Spleen (tissue), 11 donors: Measurements from ENCODE around the gene DSC1. TPM values are rescaled to one million over a fixed set of nuclear protein-coding genes. Genes with fewer than 3 reads are reported as not detected.

Experiments used
- DNase-seq: peaks from one replicate; pipeline ENCODE4 v3.0.0-alpha.2; 2020
- H3K27ac ChIP-seq, 8 donors: fragments of 200-600 bp; sonication (generic) in 7 of 8; 1 replicate in 4 of 8; 2 replicates in 4 of 8; pipeline versions ENCODE4 v1.5.0 to v1.8.0; 2016 to 2021; ENCODE audit warnings: inconsistent platforms in 4 of 8, mild to moderate bottlenecking in 4 of 8, moderate library complexity in 1 of 8
- H3K27me3 ChIP-seq, 7 donors: fragments of 200-600 bp; sonication (generic) in 6 of 7; replicated peaks in 1 of 7; 1 replicate in 4 of 7; 2 replicates in 3 of 7; pipeline versions ENCODE4 v1.5.0 to v1.8.0; 2016 to 2021; ENCODE audit warnings: inconsistent platforms in 3 of 7, mild to moderate bottlenecking in 1 of 7
- H3K36me3 ChIP-seq, 6 donors: fragments of 200-600 bp; sonication (generic) in 5 of 6; 1 replicate in 4 of 6; 2 replicates in 2 of 6; pipeline versions ENCODE4 v1.5.0 to v1.8.0; 2016 to 2021; ENCODE audit warnings: inconsistent platforms in 2 of 6
- H3K4me1 ChIP-seq, 6 donors: fragments of 200-600 bp; sonication (generic) in 5 of 6; 1 replicate in 3 of 6; 2 replicates in 3 of 6; pipeline versions ENCODE4 v1.5.0 to v1.8.0; 2016 to 2021; ENCODE audit warnings: inconsistent platforms in 3 of 6
- H3K4me3 ChIP-seq, 8 donors: fragments of 200-600 bp; sonication (generic) in 7 of 8; 1 replicate in 4 of 8; 2 replicates in 4 of 8; pipeline versions ENCODE4 v1.5.0 to v1.8.0; 2016 to 2021; ENCODE audit warnings: inconsistent platforms in 4 of 8, mild to moderate bottlenecking in 4 of 8, moderate library complexity in 2 of 8
- H3K9me3 ChIP-seq, 8 donors: fragments of 200-600 bp; sonication (generic) in 7 of 8; 1 replicate in 4 of 8; 2 replicates in 4 of 8; pipeline versions ENCODE4 v1.5.0 to v1.8.0; 2016 to 2021; ENCODE audit warnings: inconsistent platforms in 4 of 8
- POLR2A ChIP-seq, 3 donors: fragments of 450-650 bp; IDR thresholded peaks; one replicate each; pipeline ENCODE4 v1.5.1; 2017; ENCODE audit warnings: antibody characterized with exemption in 3 of 3, mild to moderate bottlenecking in 1 of 3
- POLR2AphosphoS5 ChIP-seq, 3 donors: sonication (generic); formaldehyde crosslinking; IDR thresholded peaks; one replicate each; pipeline ENCODE4 v1.5.1; 2017; ENCODE audit warnings: antibody characterized with exemption in 3 of 3
- WGBS, 5 donors: extraction: QIAGEN DNeasy Blood & Tissue Kit in 3 of 5; methylation state at CpG; one replicate each; pipeline versions ENCODE4 v1.1.5 to v1.1.7; 2013 to 2018; 5-methylcytosine and 5-hydroxymethylcytosine counted together
- intact Hi-C: fragments of 100-400 bp; cut with DNase I; formaldehyde crosslinking; loops from one replicate; pipeline ENCODE4 v1.15.0; 2023; ENCODE audit warnings: low total_unique reads
- polyA plus RNA-seq, 3 donors: library from polyadenylated mRNA; stranded (reverse); fragments of 200-250 nt; gene quantifications; one replicate each; pipeline ENCODE4 v1.2.1, GENCODE V29; 2013
- total RNA-seq, 7 donors: library from RNA; depleted of rRNA in 3 of 7; stranded (reverse); fragments of >200 nt in 3 of 7; fragmentation: NEBNext Ultra II Directional in 4 of 7; extraction: Animal tissue kit (Norgen Biotek cat#: 25700) in 4 of 7; gene quantifications; one replicate each; pipeline versions ENCODE4 v1.1.0 to v1.2.1, GENCODE V29; 2016 to 2021
- TF ChIP-seq, protein P1 (sequence below), 11 experiments: fragments of 200-600 bp in 7 of 11; fragments of 450-650 bp in 4 of 11; sonication (generic) in 4 of 11; IDR thresholded peaks in 8 of 11; conservative IDR thresholded peaks in 3 of 11; 1 replicate in 7 of 11; 2 replicates in 4 of 11; pipeline versions ENCODE4 v1.4.0 to v1.8.0; 2016 to 2021; ENCODE audit warnings: antibody characterized with exemption in 11 of 11, inconsistent platforms in 4 of 11, mild to moderate bottlenecking in 1 of 11
- donor health status: healthy with polysubstance abuse.
- donor health status: DM: no; HTN: no; CAD: no; lungs with moderate emphysema.
- donor health status: DM: no; HTN: no; CAD: no.
- donor health status: Bipolar disorder and iron deficiency.
- donor health status: healthy.
- donor health status: DM: no; HTN: no; CAD: no.
- donor health status: DM: yes; HTN: yes; CAD: no.

DSC1 gene
- total and polyA plus RNA-seq, 10 donors = 0.11 to 0.27 (median 0.23) TPM; not detected in 7

DNA sequence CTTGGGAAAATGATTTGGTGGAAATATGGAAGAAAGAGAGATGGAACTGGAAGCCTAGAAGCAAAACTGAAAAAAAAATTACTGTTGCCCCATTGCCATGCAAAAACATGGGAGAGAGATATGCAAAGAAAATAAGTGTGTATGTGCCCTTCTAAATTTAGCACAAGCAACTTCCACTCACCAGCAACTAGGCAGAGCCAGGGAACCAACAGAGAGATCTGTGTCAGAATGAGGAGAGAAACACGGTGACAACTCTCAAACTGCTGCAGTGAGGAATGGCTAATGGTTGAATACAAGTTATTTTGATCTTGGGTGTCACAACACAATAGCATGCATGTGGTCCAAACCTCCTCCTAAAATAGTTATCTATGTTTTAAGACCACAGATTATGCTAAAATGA, 71.3 kb downstream of the DSC1 start:
- TF ChIP-seq POLR2A (IDR thresholded peaks at IDR 0.05) = no peak
- TF ChIP-seq, protein P1, sequence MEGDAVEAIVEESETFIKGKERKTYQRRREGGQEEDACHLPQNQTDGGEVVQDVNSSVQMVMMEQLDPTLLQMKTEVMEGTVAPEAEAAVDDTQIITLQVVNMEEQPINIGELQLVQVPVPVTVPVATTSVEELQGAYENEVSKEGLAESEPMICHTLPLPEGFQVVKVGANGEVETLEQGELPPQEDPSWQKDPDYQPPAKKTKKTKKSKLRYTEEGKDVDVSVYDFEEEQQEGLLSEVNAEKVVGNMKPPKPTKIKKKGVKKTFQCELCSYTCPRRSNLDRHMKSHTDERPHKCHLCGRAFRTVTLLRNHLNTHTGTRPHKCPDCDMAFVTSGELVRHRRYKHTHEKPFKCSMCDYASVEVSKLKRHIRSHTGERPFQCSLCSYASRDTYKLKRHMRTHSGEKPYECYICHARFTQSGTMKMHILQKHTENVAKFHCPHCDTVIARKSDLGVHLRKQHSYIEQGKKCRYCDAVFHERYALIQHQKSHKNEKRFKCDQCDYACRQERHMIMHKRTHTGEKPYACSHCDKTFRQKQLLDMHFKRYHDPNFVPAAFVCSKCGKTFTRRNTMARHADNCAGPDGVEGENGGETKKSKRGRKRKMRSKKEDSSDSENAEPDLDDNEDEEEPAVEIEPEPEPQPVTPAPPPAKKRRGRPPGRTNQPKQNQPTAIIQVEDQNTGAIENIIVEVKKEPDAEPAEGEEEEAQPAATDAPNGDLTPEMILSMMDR (IDR thresholded peaks at IDR 0.05 in 8 of 11, conservative IDR thresholded peaks at IDR 0.05 in 3 of 11) = no peak
- Histone ChIP-seq H3K4me1 (no peaks in the 10 kb centered on the region), H3K27ac (no peak overlapping the region), H3K36me3 (peaks cover 0 to 3% (median 0%) of the 10 kb centered on the region in 6 donors), H3K4me3 (no peak overlapping the region), H3K9me3 (no peaks in the 10 kb centered on the region), H3K27me3 (no peaks in the 10 kb centered on the region)
- intact Hi-C loops = no loop called here
- WGBS, 5 donors = 67 to 84% (median 72%) methylated on average over 1 of the region's 1 CpG
- DNase-seq = no peak

DNA sequence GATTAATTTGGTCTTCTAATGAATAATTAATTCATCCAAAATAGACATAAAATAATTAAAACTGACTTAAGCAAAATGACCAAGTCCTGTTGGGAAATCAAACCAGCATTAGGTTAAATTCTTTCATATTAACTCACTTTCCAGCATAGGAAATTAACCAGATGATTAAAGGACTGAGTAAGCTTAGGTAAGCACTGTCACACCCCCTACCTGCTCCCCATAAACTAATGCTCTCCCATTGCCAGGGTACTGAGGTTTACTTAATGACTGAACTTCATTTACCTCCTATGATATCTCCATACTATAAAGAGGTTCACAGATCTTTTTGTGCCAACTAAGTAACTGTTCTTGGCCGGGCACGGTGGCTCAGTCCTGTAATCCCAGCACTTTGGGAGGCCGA, 74.1 kb downstream of the DSC1 start:
- H3K4me1 ChIP-seq = no peaks in the 10 kb centered on the region
- intact Hi-C loops = no loop called here
- peaks cover 0 to 3% (median 0%) of the 10 kb centered on the region in 6 donors for H3K36me3 ChIP-seq
- H3K4me3 ChIP-seq = no peak overlapping the region
- no peaks in the 10 kb centered on the region for H3K9me3 ChIP-seq
- H3K27me3 ChIP-seq = no peaks in the 10 kb centered on the region
- no peak overlapping the region for H3K27ac ChIP-seq
- no peak for TF ChIP-seq POLR2AphosphoS5 (IDR thresholded peaks at IDR 0.05)
- TF ChIP-seq, protein P1 (IDR thresholded peaks at IDR 0.05 in 8 of 11, conservative IDR thresholded peaks at IDR 0.05 in 3 of 11) = no peak
- TF ChIP-seq POLR2A (IDR thresholded peaks at IDR 0.05) = no peak
- no peak for DNase-seq
- 76 to 95% (median 93%) methylated on average over 3 of the region's 3 CpGs for WGBS, 5 donors

DNA sequence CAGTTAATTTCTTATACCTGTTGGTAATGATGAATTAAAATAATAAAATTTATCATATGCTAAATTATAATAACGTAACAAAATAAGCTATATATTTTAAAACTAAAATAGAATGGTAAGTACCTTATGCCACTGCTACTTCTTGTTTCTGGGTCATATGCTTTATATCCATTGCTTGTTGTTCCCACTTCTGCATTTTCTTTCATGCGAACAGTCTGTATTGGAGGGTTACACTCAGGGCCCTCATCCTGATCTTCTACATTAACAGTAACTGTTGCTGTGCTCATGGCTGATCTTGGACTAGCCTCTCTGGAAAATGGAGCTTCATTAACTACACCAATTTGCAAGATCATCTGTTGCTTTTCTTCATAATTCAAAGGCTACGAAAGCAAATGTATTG, 82.7 kb downstream of the DSC1 start:
- Histone ChIP-seq H3K36me3 (no peaks in the 10 kb centered on the region), H3K27me3 (peaks cover 0 to 3% (median 0%) of the 10 kb centered on the region in 7 donors), H3K4me3 (no peak overlapping the region), H3K27ac (no peak overlapping the region), H3K4me1 (no peaks in the 10 kb centered on the region), H3K9me3 (no peaks in the 10 kb centered on the region)
- DNase-seq = no peak
- TF ChIP-seq, protein P1 (IDR thresholded peaks at IDR 0.05 in 8 of 11, conservative IDR thresholded peaks at IDR 0.05 in 3 of 11) = no peak
- no peak for TF ChIP-seq POLR2AphosphoS5 (IDR thresholded peaks at IDR 0.05)
- TF ChIP-seq POLR2A (IDR thresholded peaks at IDR 0.05) = no peak
- intact Hi-C loops = no loop called here
- WGBS, 5 donors = 77 to 84% (median 81%) methylated on average over 3 of the region's 3 CpGs

Other genes starting within 250 kb of the DSC1 start
- under 1 TPM in 1 of 7 donors, not detected in 6; 0.14 TPM for gene DSC3, start 120.1 kb downstream of the DSC1 start, total RNA-seq
- gene DSC3, start 120.1 kb downstream of the DSC1 start, polyA plus RNA-seq = under 1 TPM; 0.03 to 0.09 (median 0.05) TPM
- 10 to 100 TPM in 6 of 7 donors, 1 to 10 TPM in 1; 8.5 to 18.7 (median 14.6) TPM for gene DSC2, start 60.4 kb downstream of the DSC1 start, total RNA-seq
- gene DSC2, start 60.4 kb downstream of the DSC1 start, polyA plus RNA-seq = 1 to 10 TPM in 1 of 3 donors, under 1 TPM in 2; 0.90 to 1.2 (median 0.91) TPM
- gene DSG1, start 155.3 kb upstream of the DSC1 start, total RNA-seq = not detected
- gene DSG1, start 155.3 kb upstream of the DSC1 start, polyA plus RNA-seq = not detected
- not detected for gene DSG4, start 213.9 kb upstream of the DSC1 start, total RNA-seq
- gene DSG4, start 213.9 kb upstream of the DSC1 start, polyA plus RNA-seq = not detected